GM19193 (cell line): ENCODE measurements around the gene RBM8A.

Experiments
- POLR2A ChIP-seq: IDR thresholded peaks from 4 replicates; pipeline ENCODE4 v1.6.1; 2011; ENCODE audit not compliant: insufficient read depth, insufficient read length; ENCODE audit errors: extremely low read depth

The RBM8A gene

GRCh38 chr1:145927063-145927886 lies at the start of gene RBM8A:
TSS of gene RBM8A (minus strand) at chr1:145927484. CDS start at chr1:145927426, 58 bp downstream.
- peak; percentile 96 for TF ChIP-seq POLR2A

- no peak for TF ChIP-seq POLR2A
These were observed 49.7 kb upstream of the RBM8A start for GRCh38 chr1:145977016-145977415.

- TF ChIP-seq POLR2A = no peak
These were observed 47.9 kb upstream of the RBM8A start for GRCh38 chr1:145975216-145975615.

GRCh38 chr1:145974721-145975120 lies 47.4 kb upstream of the RBM8A start:
- no peak for TF ChIP-seq POLR2A

- no peak for TF ChIP-seq POLR2A
These were observed 45.3 kb upstream of the RBM8A start for GRCh38 chr1:145972580-145972979.

GRCh38 chr1:145967288-145967687 lies 40.0 kb upstream of the RBM8A start:
- no peak for TF ChIP-seq POLR2A

GRCh38 chr1:145965119-145965744 lies 37.9 kb upstream of the RBM8A start:
- TF ChIP-seq POLR2A = no peak

- TF ChIP-seq POLR2A = peak; percentile 92
These were observed 37.2 kb upstream of the RBM8A start, which contains the start of the genes ANKRD34A and POLR3GL for GRCh38 chr1:145964328-145965118. TSS of gene ANKRD34A (minus strand) at chr1:145964575. CDS start at chr1:145961759, 2,816 bp downstream. TSS of gene POLR3GL (plus strand) at chr1:145964690. CDS start at chr1:145974866, 10,176 bp downstream.

- no peak for TF ChIP-seq POLR2A
These were observed 36.2 kb upstream of the RBM8A start for GRCh38 chr1:145963265-145964019.

- TF ChIP-seq POLR2A = no peak
These were observed 35.1 kb upstream of the RBM8A start for GRCh38 chr1:145962157-145963102.

GRCh38 chr1:145961425-145962156 lies 34.3 kb upstream of the RBM8A start:
- TF ChIP-seq POLR2A = no peak

GRCh38 chr1:145961109-145961424 lies 33.8 kb upstream of the RBM8A start:
- no peak for TF ChIP-seq POLR2A
